Esophagus muscularis mucosa (tissue), 4 donors: ENCODE data around the gene ARIH1. TPM values are rescaled to one million over a fixed set of nuclear protein-coding genes. Genes with fewer than 3 reads are reported as not detected.
"Not testable (repeated sequence)": the region's sequence is repeated elsewhere in the genome, so short reads cannot be mapped to it uniquely, and the experiment has no call there.

Source experiments
- DNase-seq: peaks from one replicate; pipeline ENCODE4 v3.0.0-alpha.2; 2017; ENCODE audit errors: extremely low spot score
- H3K27ac ChIP-seq, 4 donors: fragments of 200-600 bp; sonication (generic); replicated peaks in 1 of 4; 1 replicate in 3 of 4; 2 replicates in 1 of 4; pipeline ENCODE4 v1.5.1; 2016 to 2019; ENCODE audit warnings: mild to moderate bottlenecking in 1 of 4
- H3K27me3 ChIP-seq, 4 donors: fragments of 200-600 bp; sonication (generic); one replicate each; pipeline versions ENCODE4 v1.5.1 to v1.6.0; 2016 to 2019
- H3K36me3 ChIP-seq, 4 donors: fragments of 200-600 bp; sonication (generic); one replicate each; pipeline ENCODE4 v1.5.1; 2016 to 2019
- H3K4me1 ChIP-seq, 4 donors: fragments of 200-600 bp; sonication (generic); one replicate each; pipeline ENCODE4 v1.5.1; 2016 to 2019
- H3K4me3 ChIP-seq, 4 donors: fragments of 200-600 bp; sonication (generic); 1 replicate in 2 of 4; 2 replicates in 2 of 4; pipeline ENCODE4 v1.5.1; 2016 to 2019; ENCODE audit warnings: mild to moderate bottlenecking in 4 of 4, moderate library complexity in 1 of 4
- H3K9me3 ChIP-seq, 4 donors: fragments of 200-600 bp; sonication (generic); 1 replicate in 3 of 4; 2 replicates in 1 of 4; pipeline ENCODE4 v1.5.1; 2016 to 2019
- EP300 ChIP-seq: sonication (generic); formaldehyde crosslinking; IDR thresholded peaks from one replicate; pipeline ENCODE4 v1.6.1; 2017; ENCODE audit warnings: antibody characterized with exemption
- POLR2A ChIP-seq: fragments of 450-650 bp; IDR thresholded peaks from one replicate; pipeline ENCODE4 v1.6.1; 2017; ENCODE audit warnings: antibody characterized with exemption, moderate library complexity, mild to moderate bottlenecking, low read depth
- POLR2AphosphoS5 ChIP-seq, 2 donors: sonication (generic); formaldehyde crosslinking; IDR thresholded peaks; one replicate each; pipeline ENCODE4 v1.6.1; 2017; ENCODE audit warnings: antibody characterized with exemption in 2 of 2
- WGBS: methylation state at CpG from one replicate; pipeline ENCODE4 v1.1.5; 2018; 5-methylcytosine and 5-hydroxymethylcytosine counted together
- intact Hi-C: fragments of 100-400 bp; cut with DNase I; formaldehyde crosslinking; loops from one replicate; pipeline ENCODE4 v1.15.1; 2023
- total RNA-seq, 4 donors: library from RNA; depleted of rRNA; stranded (reverse); fragments of >200 nt; gene quantifications; one replicate each; pipeline versions ENCODE4 v1.1.0 to v1.2.1, GENCODE V29; 2016
- TF ChIP-seq, protein P1 (sequence below), 3 experiments: fragments of 200-600 bp in 2 of 3; fragments of 450-650 bp in 1 of 3; sonication (generic) in 2 of 3; IDR thresholded peaks; one replicate each; pipeline ENCODE4 v1.5.1; 2017 to 2019; ENCODE audit warnings: antibody characterized with exemption in 3 of 3, mild to moderate bottlenecking in 2 of 3, moderate library complexity in 1 of 3

Gene ARIH1
- total RNA-seq, 4 donors from 2014 or later: 37.4 to 59.9 (median 43.3) TPM

DNA sequence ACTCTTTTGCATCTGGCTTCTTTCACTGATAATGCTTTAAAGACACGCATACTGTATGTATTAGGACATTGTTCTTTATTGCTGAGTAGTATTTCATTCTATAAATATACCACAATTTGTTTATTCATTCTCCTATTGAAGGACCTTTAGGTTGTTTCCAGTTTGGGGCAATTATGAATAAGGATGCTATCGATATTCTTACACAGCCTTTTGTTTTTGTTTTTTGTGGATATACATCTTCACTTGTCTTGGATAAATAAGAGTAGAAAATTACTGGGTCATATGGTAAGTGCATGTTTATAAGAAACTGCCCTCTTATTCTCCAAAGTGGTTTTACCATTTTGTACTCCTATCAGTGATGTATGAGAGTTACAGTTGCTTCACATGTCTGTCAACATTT lies 118.5 kb downstream of the ARIH1 start:
- Histone ChIP-seq H3K27me3 (no peaks in the 10 kb centered on the region), H3K27ac (no peak overlapping the region), H3K36me3 (no peaks in the 10 kb centered on the region), H3K4me3 (no peak overlapping the region), H3K9me3 (no peaks in the 10 kb centered on the region), H3K4me1 (no peaks in the 10 kb centered on the region)
- intact Hi-C loops: no loop called here
- DNase-seq: no peak
- TF ChIP-seq EP300 (no peak), POLR2AphosphoS5 (IDR thresholded peaks at IDR 0.05) (no peak), POLR2A (no peak)
- TF ChIP-seq, protein P1, sequence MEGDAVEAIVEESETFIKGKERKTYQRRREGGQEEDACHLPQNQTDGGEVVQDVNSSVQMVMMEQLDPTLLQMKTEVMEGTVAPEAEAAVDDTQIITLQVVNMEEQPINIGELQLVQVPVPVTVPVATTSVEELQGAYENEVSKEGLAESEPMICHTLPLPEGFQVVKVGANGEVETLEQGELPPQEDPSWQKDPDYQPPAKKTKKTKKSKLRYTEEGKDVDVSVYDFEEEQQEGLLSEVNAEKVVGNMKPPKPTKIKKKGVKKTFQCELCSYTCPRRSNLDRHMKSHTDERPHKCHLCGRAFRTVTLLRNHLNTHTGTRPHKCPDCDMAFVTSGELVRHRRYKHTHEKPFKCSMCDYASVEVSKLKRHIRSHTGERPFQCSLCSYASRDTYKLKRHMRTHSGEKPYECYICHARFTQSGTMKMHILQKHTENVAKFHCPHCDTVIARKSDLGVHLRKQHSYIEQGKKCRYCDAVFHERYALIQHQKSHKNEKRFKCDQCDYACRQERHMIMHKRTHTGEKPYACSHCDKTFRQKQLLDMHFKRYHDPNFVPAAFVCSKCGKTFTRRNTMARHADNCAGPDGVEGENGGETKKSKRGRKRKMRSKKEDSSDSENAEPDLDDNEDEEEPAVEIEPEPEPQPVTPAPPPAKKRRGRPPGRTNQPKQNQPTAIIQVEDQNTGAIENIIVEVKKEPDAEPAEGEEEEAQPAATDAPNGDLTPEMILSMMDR (IDR thresholded peaks at IDR 0.05): no peak
- 89% methylated on average over 2 of the region's 2 CpGs for WGBS

DNA sequence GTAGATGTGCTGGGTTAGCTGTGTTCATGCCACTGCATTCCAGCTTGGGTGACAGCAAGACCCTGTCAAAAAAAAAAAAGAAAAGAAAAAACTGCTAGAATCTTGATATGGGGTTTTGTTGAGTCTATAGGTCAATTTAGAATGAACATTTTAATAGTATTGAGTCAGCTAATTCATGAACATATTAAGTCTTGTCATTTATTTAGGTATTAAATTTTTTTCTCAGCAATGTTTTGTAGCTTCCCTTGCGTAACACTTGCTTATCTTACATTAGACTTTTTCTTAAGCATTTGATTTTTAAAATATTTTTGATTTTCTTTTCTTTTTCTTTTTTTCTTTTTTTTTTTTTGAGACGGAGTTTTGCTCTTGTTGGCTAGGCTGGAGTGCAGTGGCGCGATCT lies 119.7 kb downstream of the ARIH1 start:
- TF ChIP-seq POLR2A (no peak), POLR2AphosphoS5 (IDR thresholded peaks at IDR 0.05) (no peak), EP300 (no peak)
- TF ChIP-seq, protein P1 (IDR thresholded peaks at IDR 0.05): no peak
- no peak overlapping the region for H3K4me3 ChIP-seq
- no peak for DNase-seq
- no peaks in the 10 kb centered on the region for H3K4me1 ChIP-seq
- H3K9me3 ChIP-seq: no peaks in the 10 kb centered on the region
- intact Hi-C loops: no loop called here
- no peak overlapping the region for H3K27ac ChIP-seq
- H3K36me3 ChIP-seq: no peaks in the 10 kb centered on the region
- WGBS: over 99% methylated on average over 4 of the region's 4 CpGs
- H3K27me3 ChIP-seq: no peaks in the 10 kb centered on the region

DNA sequence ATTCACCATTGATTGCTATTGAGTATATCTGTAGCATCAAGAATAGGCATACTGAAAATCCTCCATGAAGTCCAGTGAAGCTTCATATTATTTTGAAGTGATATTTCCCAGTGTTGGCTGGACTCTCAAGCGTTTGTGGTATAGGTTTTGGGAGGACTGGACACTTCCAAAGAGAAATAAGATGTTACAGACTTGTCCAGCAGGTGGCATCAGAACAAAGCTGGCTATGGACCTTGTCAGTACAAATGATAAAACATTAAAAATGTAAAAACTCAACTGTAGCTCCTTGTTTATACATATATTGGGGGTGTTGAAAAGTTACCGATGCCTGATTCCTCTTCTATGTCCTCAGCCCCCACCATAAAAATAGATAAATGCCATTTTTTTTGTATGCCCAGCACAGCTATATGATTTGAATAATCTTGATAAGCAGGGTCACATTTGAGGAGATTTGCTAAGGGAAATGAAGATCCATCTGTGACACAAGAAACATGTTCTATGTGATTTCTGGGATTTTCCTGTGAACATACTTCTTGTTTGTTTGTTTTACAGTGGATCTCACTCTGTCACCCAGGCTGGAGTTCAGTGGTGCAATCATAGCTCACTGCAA lies 125.8 kb downstream of the ARIH1 start:
- no peak overlapping the region for H3K27ac ChIP-seq
- H3K4me1 ChIP-seq: no peaks in the 10 kb centered on the region
- no peaks in the 10 kb centered on the region for H3K27me3 ChIP-seq
- no peaks in the 10 kb centered on the region for H3K9me3 ChIP-seq
- intact Hi-C loops: no loop called here
- no peak for DNase-seq
- WGBS: 19% methylated on average over 2 of the region's 2 CpGs
- H3K4me3 ChIP-seq: no peak overlapping the region
- H3K36me3 ChIP-seq: no peaks in the 10 kb centered on the region
- TF ChIP-seq, protein P1 (IDR thresholded peaks at IDR 0.05): peak; percentile 38 to 63 (median 46)
- no peak for TF ChIP-seq EP300

DNA sequence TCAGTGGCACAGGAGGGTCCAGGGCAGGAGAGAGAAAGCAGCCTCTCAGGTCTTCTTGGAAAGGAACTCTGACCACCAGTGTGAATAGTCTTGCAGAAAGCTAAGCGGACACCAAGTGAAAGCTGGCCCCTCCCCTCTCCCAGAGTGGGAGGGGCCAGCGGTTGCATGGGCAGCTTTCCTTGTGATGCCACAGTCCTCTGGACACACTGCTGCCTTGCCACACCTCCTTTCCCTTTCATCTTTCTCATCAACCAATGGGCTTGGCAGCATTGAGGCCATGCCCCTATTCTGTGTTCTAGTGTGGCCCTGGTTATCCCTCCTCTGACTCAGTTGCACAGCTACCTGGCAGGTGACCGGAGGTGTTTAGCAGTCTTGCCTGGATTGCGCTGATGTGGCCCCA lies 130.7 kb downstream of the ARIH1 start:
- peak; percentile 60 for DNase-seq
- peaks cover 0 to 14% (median 1%) of the 10 kb centered on the region in 4 donors for H3K36me3 ChIP-seq
- WGBS: 85% methylated on average over 4 of the region's 4 CpGs
- no peaks in the 10 kb centered on the region for H3K9me3 ChIP-seq
- H3K4me3 ChIP-seq: no peak overlapping the region
- TF ChIP-seq, protein P1 (IDR thresholded peaks at IDR 0.05): no peak
- TF ChIP-seq POLR2AphosphoS5 (IDR thresholded peaks at IDR 0.05): no peak
- no peak for TF ChIP-seq EP300
- TF ChIP-seq POLR2A: no peak
- no peaks in the 10 kb centered on the region for H3K4me1 ChIP-seq
- intact Hi-C loops: no loop called here
- H3K27ac ChIP-seq: no peak overlapping the region
- H3K27me3 ChIP-seq: no peaks in the 10 kb centered on the region

DNA sequence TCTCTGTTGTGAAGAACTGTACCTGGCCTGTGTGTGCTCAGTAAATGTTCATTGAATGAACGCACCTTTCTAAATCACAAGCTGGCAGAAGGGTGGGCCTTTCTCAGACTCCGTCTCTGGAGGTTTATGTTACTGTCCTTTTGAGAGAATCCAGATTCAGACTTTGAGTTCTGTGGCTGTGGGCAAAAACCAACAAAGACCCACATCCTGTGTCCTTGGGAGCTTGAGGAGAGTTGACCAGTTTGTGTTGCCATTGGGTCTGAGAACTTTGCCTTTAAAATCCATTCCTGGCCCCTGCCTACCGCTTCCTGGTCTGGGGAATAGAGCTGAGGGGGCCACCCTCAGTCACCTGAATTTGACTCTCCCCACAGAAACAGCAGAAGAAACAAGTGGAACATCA lies 134.0 kb downstream of the ARIH1 start:
- H3K4me1 ChIP-seq, H3K4me3 ChIP-seq, intact Hi-C loops, H3K27ac ChIP-seq, DNase-seq, H3K27me3 ChIP-seq, H3K9me3 ChIP-seq: not testable (repeated sequence)
- peaks cover 0 to 14% (median 1%) of the 10 kb centered on the region in 4 donors for H3K36me3 ChIP-seq
- 97% methylated on average over 3 of the region's 3 CpGs for WGBS
